Stimulated activated CD4-positive, alpha-beta T cell treated with anti-CD3 and anti-CD28 coated beads, TNF-alpha, amount 100 ng/mL, for 48 hours (primary cell): ENCODE measurements around the gene NSG2.

Experiments
- DNase-seq, 3 donors: peaks; one replicate each; pipeline ENCODE4 v3.0.0-alpha.2; 2020; ENCODE audit warnings: low read depth in 3 of 3

The NSG2 gene

DNA sequence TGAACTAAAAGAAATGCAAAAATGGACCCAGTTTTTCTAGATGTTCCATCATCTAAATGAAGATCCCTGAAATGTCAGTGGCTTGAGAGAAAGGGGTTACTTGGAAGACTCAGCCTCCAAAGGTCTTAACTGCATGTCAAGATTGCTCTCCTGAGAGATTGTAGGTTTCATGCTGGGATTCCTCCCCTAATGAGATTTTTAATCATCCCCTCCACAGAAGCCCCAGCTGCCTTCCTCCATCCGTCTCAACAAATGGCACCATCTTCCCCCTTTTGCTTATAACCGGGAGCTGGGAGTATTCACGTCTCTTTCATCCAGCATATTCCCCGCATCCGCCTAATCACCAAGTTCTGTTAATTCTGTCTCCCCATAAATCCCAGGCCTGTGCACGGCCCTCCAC is 104.5 kb downstream of the NSG2 start:
- no peak for DNase-seq

DNA sequence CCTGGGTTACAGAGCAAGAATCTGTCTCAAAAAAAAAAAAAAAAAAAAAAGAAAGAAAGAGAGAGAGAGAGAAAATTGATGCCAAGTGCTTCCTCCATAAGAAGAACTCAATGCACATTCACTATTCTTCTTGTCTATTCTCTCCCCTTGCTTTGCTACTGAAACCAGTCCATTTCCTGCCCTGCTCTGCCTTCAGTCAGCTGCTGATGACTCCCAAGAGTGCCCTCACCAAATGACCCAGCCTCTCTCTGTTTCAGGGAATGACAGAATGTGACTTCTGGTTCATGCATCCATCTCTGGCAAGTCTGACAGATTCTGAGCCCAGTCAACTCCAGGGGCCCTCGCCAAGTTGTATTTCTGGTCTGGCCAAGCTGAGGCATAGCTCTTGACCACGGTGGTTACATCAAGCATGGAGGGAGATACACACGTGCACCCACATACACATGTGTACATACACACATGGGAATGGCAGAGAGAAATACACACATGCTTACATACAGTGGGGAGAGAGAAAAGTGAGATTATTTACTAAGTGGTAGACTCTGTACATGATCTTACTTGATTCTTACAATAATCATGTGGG is 106.2 kb downstream of the NSG2 start:
- no peak for DNase-seq

DNA sequence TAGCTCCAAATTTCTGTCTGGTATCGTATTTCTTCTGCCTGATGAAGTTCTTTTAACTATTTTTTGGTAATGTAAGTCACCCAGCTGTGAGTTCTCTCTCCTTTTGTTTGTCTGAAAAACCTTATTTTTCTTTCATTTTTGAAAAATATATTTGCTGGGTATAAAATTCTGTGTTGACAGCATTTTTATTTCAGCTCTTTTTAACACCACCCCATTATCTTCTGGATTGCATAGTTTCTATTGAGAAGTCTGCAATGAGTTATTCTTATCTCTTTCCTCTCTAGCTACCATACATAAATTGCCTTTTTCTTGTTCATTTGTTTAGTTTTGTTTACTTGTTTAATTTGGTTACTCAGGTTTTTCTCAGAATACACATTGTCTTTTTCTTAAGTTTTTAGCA is 109.1 kb downstream of the NSG2 start:
- DNase-seq: no peak

DNA sequence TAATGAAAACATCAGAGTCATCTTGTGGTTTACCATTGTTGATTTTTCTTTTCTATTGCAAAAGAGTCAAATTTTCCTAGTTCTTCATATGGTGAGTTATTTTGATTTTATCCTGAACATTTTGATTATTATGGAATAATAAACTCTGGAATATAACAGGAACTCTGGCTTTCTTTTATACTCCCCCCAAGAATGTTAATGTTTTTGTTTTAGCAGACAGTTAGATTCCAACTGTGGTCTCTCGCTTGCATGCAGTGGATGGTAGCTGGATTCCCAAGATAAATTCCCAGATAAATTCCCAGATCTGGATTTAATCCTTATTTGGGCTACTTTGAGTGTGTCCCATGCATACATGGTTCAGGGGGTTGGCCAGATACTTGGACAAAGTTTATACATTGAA is 109.8 kb downstream of the NSG2 start:
- DNase-seq: no peak

DNA sequence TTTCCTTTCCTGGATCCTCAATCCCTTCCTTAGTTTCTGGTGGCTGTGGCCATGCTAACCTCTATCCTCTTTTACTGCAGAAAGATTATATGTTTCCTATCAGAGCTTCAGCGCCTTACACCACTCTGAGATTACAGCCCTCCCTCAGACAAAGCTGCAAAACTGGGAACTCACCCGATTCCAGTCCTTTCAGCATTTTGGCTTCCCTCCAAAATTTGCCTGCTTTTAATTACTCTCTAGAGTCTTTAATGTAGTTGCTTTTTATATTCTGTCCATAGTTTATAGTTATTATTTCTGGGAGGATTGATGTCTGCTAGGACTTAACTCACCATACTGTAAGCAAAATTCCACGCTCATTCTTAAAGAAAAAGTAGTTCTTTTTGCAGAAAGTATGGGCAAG is 110.2 kb downstream of the NSG2 start:
- no peak for DNase-seq

DNA sequence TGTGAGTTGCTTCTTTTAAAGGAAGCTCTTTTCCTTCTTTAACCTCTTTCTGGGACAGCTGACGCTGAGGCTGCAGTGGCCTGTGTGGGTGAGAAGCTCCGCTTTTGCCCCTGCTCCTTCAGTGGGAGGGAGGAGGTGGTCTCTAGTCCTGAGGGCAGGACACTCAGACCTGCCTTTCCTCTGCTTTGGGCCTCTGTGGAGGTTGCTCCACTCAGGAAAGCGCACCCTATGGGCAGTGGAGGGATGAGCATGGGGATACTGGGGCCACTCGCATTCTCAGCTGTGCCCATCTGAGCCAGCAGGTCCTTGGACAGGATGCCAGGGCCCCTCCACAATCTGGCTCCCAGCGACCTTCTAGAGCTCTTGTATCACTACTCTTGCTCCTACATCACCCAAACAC is 111.5 kb downstream of the NSG2 start:
- DNase-seq: no peak
